HG02623 (cell line): ENCODE results near the gene HP1BP3.
A peak's percentile ranks its signal among the peaks of the same experiment; 100 is the strongest.
"Not testable (repeated sequence)": the region's sequence is repeated elsewhere in the genome, so short reads cannot be mapped to it uniquely, and the experiment has no call there.

Experiments
- ATAC-seq: cut with Tn5 transposase; IDR thresholded peaks from one replicate; pipeline ENCODE4 v1.9.1; 2021; ENCODE audit warnings: moderate library complexity; ENCODE audit not compliant: unreplicated experiment

HP1BP3 gene, protein sequence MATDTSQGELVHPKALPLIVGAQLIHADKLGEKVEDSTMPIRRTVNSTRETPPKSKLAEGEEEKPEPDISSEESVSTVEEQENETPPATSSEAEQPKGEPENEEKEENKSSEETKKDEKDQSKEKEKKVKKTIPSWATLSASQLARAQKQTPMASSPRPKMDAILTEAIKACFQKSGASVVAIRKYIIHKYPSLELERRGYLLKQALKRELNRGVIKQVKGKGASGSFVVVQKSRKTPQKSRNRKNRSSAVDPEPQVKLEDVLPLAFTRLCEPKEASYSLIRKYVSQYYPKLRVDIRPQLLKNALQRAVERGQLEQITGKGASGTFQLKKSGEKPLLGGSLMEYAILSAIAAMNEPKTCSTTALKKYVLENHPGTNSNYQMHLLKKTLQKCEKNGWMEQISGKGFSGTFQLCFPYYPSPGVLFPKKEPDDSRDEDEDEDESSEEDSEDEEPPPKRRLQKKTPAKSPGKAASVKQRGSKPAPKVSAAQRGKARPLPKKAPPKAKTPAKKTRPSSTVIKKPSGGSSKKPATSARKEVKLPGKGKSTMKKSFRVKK

DNA sequence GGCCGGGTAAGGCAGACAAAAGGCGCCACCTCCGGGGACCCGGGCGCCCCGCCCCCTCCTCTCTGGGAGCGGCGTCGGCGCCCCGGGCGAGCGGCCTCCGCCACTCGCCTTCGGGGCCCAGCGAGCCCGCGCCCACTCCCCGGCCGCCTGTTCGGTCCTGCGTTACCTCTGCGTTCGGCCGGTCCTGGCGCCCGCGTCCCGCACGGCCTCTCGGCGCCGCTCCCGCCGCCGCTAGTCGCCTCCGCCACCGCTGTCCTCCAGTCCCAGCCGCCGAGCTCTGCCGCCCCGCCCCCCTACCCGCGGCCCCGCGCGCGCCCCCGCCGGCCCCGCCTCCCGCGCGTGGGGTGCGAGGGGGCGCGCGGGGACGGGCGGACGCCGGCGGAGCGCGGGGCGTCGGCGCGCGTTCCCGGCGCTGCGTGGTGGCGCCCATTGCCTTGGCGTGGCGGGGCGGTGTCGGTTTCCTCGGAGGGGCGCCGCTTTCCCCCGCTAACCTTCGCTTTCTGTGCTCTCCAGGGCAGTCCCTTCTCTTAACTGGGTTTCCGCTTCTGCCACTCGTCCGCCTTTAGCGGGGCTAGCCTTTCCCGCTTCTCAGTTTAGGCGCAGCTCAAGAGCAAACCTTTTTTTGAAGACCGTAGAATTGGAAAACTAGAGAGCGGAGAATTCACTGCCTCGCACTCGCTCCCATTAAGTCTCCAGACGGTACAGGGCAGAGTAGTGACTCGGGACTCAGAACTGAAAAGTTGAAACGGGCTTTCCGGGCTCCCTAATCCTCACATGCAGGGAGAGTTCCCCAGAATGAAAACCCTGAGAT lies at the start of gene HP1BP3:
Gene HP1BP3, minus strand, starts transcription at position 279 of the 811 bp plus-strand sequence. CDS start 6,867 bp downstream, outside the sequence.
- ATAC-seq, result peak; percentile 38

DNA sequence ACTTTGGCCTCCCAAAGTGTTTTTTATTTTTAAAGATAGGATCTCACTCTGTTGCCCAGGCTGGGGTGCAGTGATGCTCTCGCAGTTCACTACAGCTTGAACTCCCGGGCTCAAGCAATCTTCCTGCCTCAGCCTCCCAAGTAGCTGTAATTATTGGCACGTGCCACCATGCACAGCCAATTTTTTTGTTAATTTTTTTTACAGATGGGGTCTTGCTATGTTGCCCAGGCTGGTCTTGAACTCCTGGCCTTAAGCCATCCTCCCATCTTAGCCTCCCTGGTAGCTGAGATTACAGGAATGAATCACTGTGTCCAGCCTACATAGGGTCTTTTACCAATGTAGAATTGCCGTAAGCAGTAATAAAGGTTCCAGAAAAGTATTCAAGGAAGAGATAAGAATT lies 49.1 kb upstream of the HP1BP3 start:
- no peak for ATAC-seq

DNA sequence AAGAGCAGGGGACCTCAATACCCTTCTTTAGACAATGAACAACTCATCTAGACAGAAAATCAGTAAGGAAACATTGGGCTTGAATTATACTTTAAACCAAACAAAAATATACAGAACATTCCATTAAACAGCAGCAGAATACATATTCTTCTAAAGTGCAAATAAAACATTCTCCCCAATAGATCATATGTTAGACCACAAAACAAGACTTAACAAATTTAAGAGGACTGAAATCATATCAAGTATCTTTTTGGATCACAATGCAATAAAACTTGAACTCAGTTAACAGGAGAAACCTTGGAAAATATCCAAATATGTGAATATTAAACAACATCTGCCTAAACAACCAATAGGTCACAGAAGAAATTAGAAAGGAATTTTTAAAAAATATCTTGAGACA lies 47.7 kb upstream of the HP1BP3 start:
- no peak for ATAC-seq

DNA sequence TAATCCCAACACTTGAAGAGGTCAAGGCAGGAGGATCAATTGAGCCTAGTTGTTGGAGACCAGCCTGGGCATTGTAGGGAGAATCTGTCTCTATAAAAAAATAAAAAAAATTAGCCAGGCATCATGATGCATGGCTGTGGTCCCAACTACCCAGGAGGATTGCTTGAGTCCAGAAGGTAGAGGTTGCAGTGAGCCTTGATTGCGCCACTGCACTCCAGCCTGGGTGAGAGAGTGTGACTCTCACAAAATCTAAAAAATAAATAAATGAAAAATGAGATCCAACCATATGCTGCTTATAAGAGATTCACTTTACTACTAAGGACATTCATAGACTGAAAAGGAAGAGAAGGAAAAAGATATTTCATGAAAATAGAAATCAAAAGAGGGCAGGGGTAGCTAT lies 47.1 kb upstream of the HP1BP3 start:
- ATAC-seq, result no peak

DNA sequence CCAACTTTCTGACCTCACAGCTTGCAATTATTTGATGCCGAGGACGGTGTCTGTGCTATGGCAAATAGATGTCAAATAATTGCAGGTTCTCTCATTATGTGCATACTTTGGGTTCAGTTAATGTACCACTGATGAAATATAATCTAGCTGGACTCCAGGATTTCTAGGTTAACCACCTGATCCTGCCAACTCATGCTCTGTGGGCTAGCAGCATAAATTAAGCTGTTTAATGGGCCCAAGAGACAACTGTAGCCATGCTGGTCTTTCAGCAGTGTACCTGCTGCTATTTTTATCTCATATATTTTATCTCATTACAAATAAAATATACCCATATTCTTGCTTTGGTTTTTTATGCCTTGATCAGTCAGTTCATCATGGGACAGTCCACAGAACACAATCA lies 43.3 kb upstream of the HP1BP3 start:
- no peak for ATAC-seq

DNA sequence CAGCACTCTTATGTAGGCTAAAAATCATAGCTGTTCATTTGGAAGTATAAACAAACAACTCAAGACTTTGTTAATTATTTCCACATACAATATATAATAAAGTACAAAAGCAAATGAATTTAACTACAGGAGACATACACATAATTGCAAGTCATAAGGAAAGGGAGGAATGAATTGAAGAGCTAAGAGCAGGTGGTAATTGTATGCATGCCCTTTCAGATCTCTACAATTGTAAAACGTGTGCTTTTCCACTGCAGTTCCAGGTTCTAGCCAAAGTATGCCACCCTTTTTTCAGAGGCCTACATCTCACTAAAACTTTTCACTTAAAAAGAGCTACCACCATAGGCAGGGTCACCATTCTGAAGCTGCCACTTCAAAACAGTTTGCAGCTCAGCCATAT lies 42.8 kb upstream of the HP1BP3 start:
- no peak for ATAC-seq

DNA sequence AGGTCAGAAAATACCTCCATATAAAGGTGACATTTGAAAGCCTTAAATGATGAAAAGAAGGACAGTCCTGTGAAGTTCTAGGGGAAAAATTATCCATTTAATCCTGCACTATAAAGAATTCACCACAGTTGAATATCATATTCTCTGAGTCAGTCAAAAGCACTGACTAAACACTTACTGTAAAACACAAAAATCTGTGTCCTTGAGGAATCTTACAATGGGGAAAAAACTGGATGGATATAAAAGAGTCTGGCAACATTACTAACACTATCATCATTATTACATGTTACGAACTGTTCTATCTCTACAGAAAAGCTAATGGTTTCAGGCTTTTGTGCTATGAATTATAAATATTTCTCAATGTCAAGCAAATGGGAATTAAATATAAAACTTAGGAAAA lies 42.4 kb upstream of the HP1BP3 start:
- ATAC-seq, result no peak

DNA sequence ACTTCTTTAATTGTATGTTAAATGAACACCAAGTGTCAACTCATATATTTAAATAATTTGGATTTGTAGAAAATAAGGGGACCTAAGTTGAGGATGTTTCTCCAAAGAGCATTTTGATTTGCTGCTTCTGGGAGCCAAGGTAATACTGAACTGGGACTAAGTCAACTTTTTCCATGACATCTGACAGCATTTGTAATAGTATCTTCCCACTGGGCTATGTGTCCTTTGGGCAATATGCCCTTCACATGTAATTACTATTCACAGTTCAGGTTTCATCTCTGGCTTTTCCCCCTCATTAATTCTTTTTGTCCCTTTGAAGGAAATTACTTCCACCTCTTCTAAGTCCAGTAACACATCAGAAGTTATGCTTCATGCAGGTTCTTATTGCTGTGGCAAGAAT lies 36.7 kb upstream of the HP1BP3 start:
- no peak for ATAC-seq

DNA sequence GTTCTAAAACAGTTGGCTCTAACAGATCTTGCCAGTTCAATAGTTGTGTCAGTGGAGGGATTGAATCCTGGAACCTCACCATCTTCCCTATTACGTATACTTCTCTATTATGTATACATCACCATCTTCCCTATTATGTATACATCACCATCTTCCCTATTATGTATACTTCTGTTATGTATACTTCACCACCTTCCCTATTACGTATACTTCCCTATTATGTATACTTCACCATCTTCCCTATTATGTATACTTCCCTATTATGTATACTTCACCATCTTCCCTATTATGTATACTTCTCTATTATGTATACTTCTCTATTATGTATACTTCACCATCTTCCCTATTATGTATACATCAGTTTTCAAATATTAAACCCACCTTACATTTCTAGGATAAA lies 34.4 kb upstream of the HP1BP3 start:
- no peak for ATAC-seq

DNA sequence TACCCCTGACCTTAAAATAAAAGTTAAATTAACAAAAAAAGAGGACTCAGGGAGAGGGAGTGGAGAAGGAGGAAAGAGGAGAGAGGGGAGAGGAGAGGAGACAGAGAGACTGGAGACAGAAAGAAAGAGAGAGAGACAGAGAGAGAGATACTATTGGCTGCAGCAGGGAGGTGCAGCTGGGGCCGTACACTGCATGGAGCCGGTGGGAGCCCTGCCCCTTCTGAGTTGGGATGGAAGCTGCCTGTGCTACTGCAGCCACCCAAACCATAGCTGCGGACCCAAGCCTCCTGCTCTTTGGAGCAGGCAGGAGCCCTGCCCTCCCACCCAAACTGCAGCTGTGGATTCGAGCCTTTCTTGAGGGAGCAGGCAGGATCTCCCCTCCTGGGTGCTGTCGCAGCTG lies 32.7 kb upstream of the HP1BP3 start:
- ATAC-seq, result no peak

DNA sequence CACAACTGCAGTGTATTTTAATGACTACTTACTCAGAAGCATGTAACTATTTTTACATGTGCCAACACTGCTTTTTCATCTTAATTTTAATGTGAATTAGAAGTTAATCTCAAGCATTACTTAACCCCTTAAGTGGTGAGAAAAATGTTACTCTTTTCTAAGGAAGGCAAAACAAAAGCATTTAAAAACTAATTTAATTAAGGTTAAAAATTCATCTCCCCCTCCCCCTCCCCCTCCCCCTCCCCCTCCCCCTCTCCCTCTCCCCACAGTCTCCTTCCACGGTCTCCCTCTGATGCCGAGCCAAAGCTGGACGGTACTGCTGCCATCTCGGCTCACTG lies 27.4 kb upstream of the HP1BP3 start:
- no peak for ATAC-seq

DNA sequence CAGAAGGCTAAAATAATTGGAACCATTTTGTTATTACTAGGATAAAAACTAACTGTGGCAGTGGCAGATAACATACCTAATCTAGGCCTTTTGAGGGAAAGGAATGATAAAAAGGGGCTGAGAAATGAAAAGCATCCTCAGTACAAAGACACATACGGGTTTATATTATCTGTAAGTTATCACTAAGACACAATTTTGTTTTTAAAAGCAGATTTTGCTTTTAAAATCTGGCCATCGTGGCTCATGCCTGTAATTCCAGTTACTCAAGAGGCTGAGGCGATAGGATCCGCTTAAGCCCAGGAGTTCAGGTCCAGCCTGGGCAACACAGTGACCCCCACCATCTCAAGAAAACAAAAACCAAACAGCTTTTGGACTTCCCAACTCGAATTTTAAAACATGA lies 24.8 kb upstream of the HP1BP3 start:
- ATAC-seq, result no peak

DNA sequence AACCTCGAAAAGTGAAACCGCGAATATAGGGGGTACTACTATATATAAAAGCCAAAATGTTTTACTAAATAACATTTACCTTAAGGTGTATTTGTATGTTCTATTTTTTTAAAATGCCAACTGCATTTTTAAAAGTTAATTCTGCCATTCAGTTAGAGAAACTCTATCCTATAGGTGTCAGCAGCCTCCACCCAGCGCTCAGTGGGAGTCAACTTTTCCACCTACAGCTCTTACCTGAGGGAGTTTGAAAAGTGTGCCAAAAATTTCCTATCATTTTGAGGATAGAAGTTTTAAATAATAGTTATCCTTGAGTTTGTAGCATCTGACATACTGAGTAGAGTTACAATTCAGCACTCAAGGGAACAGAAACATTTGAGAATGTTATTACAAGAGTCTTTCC lies 6.1 kb upstream of the HP1BP3 start:
- no peak for ATAC-seq

DNA sequence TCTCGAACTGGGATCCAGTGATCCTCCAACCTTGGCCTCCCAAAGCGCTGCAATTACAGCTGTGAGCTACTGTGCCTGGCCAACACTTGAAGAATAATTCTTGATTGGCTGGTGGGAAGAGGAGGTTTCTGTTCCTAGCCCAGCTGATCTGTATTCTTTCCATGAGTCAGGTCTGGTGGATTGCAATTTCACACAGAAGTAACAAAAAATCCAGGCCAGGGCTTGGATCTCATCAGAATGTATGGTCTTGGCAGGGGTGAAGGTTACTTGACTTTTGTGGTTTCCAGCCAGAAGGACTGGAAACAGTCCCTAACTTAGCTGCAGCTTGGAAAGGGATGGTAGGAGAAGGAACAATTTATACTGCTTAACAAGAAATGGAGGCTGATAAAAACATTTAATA lies 5.1 kb upstream of the HP1BP3 start:
- no peak for ATAC-seq

DNA sequence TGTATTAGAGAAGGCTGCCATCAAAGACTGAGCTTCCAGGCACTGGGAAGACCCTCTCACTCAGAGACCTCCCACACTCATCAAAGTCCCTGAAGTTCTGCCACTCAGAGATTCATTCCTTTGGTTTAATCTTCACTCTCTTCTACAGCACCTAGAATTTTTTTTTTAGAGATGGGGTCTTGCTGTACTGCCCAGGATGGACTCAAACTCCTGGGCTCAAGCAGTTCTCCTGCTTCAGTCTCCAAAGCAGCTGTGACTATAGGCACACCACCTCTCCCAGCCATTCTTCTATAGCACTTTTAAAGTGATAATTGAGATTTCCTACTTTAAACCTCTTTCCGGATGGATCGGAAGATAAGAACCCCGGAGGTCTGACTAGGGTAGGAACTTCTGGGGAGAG lies 3.7 kb upstream of the HP1BP3 start:
- no peak for ATAC-seq

DNA sequence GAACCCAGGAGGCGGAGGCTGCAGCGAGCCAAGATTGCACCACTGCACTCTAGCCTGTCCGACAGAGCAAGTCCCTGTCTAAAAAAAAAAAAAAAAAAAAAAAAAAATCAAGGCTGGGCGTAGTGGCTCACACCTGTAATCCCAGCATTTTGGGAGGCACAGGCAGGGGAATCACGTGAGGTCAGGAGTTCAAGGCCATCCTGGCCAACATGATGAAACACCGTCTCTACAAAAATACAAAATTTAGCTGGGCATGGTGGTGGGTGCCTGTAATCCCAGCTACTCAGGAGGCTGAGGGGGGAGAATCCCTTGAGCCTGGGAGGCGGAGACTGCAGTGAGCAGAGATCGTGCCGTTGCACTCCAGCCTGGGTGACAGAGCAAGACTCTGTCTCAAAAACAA lies 2.5 kb upstream of the HP1BP3 start:
- ATAC-seq, result not testable (repeated sequence)

DNA sequence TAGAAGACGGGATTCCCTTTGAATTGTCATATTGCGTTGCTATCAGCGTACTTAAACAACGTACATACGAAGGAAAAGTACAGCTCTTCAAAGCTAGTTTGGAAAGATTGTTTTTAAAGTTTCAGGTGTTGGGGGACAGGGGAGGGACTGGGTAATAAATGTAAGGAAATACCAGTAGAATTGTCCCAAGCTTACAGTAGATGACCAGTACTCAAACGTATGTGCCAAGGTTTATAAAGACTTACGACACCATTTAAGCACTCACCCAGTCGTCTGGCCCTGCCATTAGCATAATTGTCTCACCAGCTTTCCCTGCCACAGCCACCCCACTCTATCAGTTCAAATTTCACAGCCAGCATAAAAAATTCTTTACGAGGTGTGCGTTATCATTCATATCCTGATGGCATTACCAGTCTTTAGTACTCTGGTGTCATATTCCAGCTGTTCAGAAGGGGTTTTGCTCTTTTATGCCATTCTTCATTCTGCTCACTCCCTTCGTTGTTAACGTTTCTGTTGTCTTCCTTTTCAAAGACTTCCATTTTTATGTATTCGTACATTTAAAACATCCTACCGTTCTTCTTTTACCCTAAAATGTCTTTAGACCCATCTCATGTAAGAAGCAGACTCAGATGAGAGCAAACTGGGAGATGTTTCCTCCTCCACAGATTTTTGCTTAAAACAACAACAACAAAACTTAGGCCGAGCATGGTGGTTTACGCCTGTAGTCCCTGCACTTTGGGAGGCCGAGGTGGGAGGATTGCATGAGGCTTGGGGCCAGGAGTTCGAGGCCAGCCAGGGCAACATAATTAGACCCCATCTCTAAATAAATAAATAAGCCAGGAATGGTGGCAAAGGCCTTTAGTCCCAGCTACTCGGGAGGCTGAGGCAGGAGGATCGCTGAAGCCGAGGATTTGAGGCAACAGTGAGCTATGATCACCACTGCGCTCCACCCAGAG lies 1.0 kb upstream of the HP1BP3 start:
- ATAC-seq, result no peak

DNA sequence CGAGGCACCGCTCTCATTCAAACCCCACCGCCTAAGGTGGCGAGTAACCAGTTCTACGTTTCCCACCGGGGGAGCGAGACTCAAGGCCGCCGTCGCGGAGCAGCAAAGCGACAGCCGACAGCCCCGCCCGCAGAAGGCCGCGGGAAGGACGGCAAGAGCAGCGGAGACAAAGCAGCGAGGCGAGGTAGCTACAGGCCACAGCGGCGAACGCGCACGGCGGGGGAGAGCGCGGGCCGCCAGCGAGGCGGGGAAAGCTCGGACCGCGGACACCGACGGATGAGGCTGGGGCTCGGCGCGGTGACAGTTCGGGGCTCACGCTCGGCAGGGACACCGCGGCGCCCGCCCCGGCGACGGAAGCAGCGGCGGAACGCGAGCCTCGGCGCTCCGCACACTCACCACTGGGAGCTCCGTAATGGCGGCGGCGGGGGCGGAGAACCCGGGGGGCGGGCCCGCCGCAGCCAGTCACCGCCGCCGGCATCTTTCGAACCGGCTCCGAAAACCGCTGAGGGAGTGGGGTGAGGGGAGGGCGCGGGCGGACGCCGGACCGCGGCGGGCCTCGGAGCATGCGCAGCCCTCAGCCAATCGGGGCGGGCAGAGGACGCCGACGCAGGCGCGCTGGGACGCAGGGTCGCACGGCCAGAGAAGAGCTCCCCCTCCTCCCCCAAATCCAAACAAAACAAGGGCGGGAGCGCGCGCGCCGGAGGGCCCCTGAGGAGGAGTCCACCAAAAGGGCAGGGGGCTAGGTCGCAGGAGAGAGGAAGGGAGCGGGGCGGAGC lies 666 bp downstream of the HP1BP3 start:
- ATAC-seq, result peak; percentile 75

DNA sequence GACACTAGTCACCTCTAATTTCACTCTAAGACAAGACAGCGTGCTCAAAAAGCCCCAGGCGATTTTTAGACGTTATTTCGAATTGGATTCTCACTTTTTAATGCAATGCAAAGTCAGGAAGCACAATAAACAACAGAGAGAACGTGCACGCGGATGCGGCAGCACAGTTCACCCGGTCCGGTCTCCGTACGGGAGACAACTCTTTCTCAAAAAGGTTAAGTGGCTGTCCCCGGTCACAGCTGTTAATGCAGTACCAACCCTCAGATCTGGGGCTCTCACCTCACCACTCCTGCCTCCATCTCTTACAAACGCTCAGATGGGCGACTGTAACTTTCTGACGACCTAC lies 1.2 kb downstream of the HP1BP3 start:
- ATAC-seq, result peak; percentile 3

DNA sequence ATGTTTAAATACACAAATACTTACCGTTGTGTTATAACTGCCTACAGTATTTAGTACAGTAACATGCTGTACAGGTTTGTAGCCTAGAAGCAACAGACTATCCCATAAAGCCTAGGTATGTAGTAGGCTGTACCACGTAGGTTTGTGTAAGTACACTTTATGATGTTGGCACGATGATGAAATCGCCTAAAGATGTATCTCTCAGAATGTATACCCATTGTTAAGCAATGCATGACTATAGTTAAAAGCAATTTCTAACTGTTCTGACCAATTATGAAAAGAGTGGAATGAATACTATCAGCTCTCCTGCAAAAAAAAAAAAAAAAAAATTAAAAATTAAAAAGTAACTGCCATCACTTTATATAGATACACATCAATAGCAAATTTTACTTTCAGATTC lies 11.4 kb downstream of the HP1BP3 start:
- no peak for ATAC-seq
